Activated naive CD8-positive, alpha-beta T cell treated with anti-CD3 and anti-CD28 coated beads, Interleukin-2, amount 50 U/mL, for 16 hours (primary cell): Measurements from ENCODE around the gene ZSWIM4.

ENCODE experiments used
- DNase-seq: peaks from one replicate; pipeline ENCODE4 v3.0.0-alpha.2; 2020; ENCODE audit warnings: low read depth, low spot score

The ZSWIM4 gene

DNA sequence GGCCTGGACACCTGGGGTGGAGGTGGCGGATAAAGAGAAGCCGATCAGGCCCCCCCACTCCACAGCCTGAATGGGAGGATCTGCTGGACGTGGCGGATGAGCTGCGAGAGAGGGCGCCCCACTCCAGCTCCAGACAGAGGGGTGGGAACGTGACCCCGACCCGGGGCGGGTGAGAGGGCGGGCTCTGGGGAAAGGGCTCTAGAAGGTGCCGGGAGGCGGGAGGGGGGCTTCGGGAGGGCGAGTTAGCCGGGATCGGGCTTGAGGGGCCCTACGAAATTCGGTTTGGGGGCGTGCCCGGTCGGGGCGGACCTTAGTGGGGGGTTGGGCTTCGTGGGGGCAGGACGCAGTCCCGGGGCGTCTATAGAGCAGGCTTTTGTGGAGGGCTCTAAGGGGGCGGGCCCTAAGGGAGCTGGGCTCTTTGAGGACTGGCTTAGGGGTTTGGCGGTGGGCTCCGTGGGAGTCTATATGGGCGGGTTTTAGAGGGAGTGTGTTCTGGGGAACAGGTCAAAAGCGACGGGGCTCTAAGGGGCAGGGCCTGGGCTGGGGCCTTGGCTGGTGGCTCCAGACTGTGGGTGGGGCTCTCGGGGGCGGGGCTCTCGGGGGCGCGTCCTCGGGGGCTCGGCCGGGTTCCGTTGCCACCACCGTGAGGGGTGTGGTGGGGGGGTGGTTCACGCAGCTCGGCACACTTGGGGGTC is 77.6 kb downstream of the ZSWIM4 start:
- DNase-seq = no peak

GRCh38 chr19:13873834-13874515 is 78.7 kb downstream of the ZSWIM4 start:
- no peak for DNase-seq

DNA sequence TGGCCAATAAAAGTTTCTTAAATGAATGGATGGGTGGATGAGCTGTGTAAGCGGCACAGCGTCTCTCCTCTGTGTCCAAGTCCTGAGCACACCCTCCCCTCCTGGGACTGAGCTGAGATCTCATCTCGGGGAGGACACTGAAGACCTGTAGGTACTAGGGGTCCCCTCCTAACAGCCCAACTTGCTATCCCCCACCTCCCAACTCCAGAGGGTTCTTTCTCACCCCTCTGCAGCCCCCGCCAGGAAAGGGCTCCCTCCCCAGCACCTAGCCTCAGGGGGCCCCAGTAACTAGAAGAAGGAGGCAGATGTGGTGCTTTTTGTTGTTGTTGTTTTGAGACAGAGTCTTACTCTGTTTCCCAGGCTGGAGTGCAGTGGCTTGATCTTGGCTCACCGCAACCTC is 80.6 kb downstream of the ZSWIM4 start:
- DNase-seq = no peak

DNA sequence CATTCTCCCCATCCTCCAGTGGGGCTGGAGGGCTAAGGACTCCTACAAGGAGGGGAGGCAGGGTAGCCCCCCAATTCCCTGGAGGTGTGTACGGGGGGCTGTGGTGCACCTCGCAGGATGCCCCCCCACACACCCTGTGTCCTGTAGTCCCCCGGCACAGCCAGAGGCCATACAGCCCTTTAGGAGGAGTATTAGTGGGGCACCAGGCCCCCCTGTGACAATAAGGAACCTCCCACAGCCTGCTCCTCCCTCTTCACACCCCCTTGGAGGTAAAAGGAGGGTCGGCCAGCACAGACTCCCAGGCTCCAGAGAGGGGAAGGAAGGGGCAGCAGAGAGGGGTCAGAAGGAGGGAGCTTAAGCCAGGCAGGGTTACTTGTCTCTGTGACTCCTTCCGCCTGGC is 81.6 kb downstream of the ZSWIM4 start, which contains the start of gene NANOS3:
Gene NANOS3 (plus strand): TSS at position 301 of the 400 bp plus-strand sequence. CDS start 115 bp downstream, outside the sequence.
- no peak for DNase-seq

GRCh38 chr19:13877303-13877702 is 82.1 kb downstream of the ZSWIM4 start:
- no peak for DNase-seq

- peak; percentile 98 for DNase-seq
Measured at GRCh38 chr19:13880059-13881043, 85.1 kb downstream of the ZSWIM4 start.

DNA sequence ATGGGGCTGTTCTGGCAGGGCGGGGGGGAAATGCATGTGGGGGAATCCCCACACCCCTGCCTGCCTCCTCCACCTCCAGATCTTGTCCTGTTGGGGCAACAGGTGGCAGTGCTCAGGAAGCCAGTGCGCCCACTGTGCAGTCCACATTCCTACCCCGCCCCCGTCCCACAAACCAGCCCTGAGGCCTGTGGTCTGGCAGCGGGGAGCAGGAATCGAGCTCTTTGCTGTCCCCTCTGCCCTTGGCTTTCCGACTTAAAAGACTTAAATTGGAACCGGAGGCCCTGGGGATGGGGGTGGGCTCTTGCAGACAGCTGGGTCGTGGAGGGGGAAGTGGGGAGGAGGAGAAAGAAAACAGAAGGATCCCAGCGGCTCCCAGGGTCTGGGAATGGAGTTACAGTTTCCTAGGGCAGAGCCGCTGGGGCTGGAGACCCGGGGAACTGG is 86.0 kb downstream of the ZSWIM4 start:
- DNase-seq = no peak
